Mesenchymal stem cell (in vitro differentiated cells and primary cell): ENCODE measurements around the gene NES.
A peak's percentile ranks its signal among the peaks of the same experiment; 100 is the strongest.

ENCODE experiments used
- DNase-seq: peaks from one replicate; pipeline ENCODE4 v3.0.0-alpha.2; 2013
- H2AFZ ChIP-seq: one replicate; pipeline ENCODE4 v1.6.1; 2013; ENCODE audit warnings: low read depth, mild to moderate bottlenecking, control low read depth, inconsistent platforms, low read length, moderate library complexity
- H2AK5ac ChIP-seq: 2 replicates; pipeline ENCODE4 v1.6.1; 2013; ENCODE audit warnings: low read length, moderate library complexity, mild to moderate bottlenecking, inconsistent platforms; ENCODE audit not compliant: severe bottlenecking
- H2BK120ac ChIP-seq: one replicate; pipeline ENCODE4 v1.6.1; 2013; ENCODE audit warnings: low read depth, mild to moderate bottlenecking, inconsistent platforms, low read length, moderate library complexity
- H2BK12ac ChIP-seq, 2 experiments: one replicate each; pipeline ENCODE4 v1.6.1; 2013; ENCODE audit warnings: inconsistent platforms in 2 of 2, low read length in 2 of 2, mild to moderate bottlenecking in 2 of 2, moderate library complexity in 2 of 2, control low read depth in 1 of 2
- H2BK15ac ChIP-seq: one replicate; pipeline ENCODE4 v1.6.1; 2013; ENCODE audit warnings: mild to moderate bottlenecking, low read depth, inconsistent platforms; ENCODE audit not compliant: poor library complexity, severe bottlenecking
- H2BK5ac ChIP-seq: 2 replicates; pipeline ENCODE4 v1.6.1; 2013; ENCODE audit warnings: low read depth, mild to moderate bottlenecking, low read length, control low read depth, inconsistent platforms; ENCODE audit not compliant: poor library complexity, severe bottlenecking
- H3K14ac ChIP-seq, 2 experiments: one replicate each; pipeline ENCODE4 v1.6.1; 2013; ENCODE audit warnings: inconsistent platforms in 2 of 2, low read length in 2 of 2, control low read depth in 1 of 2, mild to moderate bottlenecking in 1 of 2, moderate library complexity in 1 of 2
- H3K18ac ChIP-seq, 2 experiments: one replicate each; pipeline ENCODE4 v1.6.1; 2013; ENCODE audit warnings: inconsistent platforms in 2 of 2, low read length in 2 of 2, control low read depth in 1 of 2, low read depth in 1 of 2, mild to moderate bottlenecking in 1 of 2
- H3K23ac ChIP-seq, 2 experiments: one replicate each; pipeline ENCODE4 v1.6.1; 2013; ENCODE audit warnings: inconsistent platforms in 2 of 2, low read length in 2 of 2, mild to moderate bottlenecking in 2 of 2, moderate library complexity in 2 of 2, control low read depth in 1 of 2
- H3K27ac ChIP-seq: 2 replicates; pipeline ENCODE4 v1.5.1; 2013; ENCODE audit warnings: mild to moderate bottlenecking, moderate library complexity, low read length, control low read depth, inconsistent platforms; ENCODE audit not compliant: poor library complexity, severe bottlenecking
- H3K27me3 ChIP-seq, 2 experiments: 2 replicates each; pipeline versions ENCODE4 v1.6.1 to v1.7.0; 2013; ENCODE audit warnings: low read length in 2 of 2, mild to moderate bottlenecking in 2 of 2, moderate library complexity in 2 of 2, control low read depth in 1 of 2, inconsistent platforms in 1 of 2; ENCODE audit not compliant: control insufficient read depth in 1 of 2, insufficient read depth in 1 of 2
- H3K36me3 ChIP-seq, 2 experiments: 2 replicates each; pipeline versions ENCODE4 v1.6.1 to v1.7.0; 2013; ENCODE audit warnings: low read length in 2 of 2, control low read depth in 1 of 2, inconsistent platforms in 1 of 2, low read depth in 1 of 2, mild to moderate bottlenecking in 1 of 2; ENCODE audit not compliant: insufficient read depth in 2 of 2, control insufficient read depth in 1 of 2
- H3K4ac ChIP-seq, 2 experiments: one replicate each; pipeline ENCODE4 v1.6.1; 2013; ENCODE audit warnings: inconsistent platforms in 2 of 2, low read length in 2 of 2, mild to moderate bottlenecking in 2 of 2, moderate library complexity in 2 of 2, control low read depth in 1 of 2, low read depth in 1 of 2
- H3K4me1 ChIP-seq: 2 replicates; pipeline ENCODE4 v1.6.1; 2013; ENCODE audit warnings: low read depth, low read length, control low read depth; ENCODE audit not compliant: control insufficient read depth, insufficient read depth
- H3K4me2 ChIP-seq: 2 replicates; pipeline ENCODE4 v1.6.1; 2013; ENCODE audit warnings: low read length, mild to moderate bottlenecking, inconsistent platforms; ENCODE audit not compliant: poor library complexity, severe bottlenecking
- H3K4me3 ChIP-seq, 2 experiments: 2 replicates each; pipeline versions ENCODE4 v1.5.1 to v1.7.0; 2013; ENCODE audit warnings: low read length in 2 of 2, mild to moderate bottlenecking in 2 of 2, control low read depth in 1 of 2, low read depth in 1 of 2; ENCODE audit not compliant: insufficient read depth in 1 of 2
- H3K79me1 ChIP-seq: replicated peaks from 2 replicates; pipeline ENCODE4 v1.6.1; 2013; ENCODE audit warnings: mild to moderate bottlenecking, control low read depth, low read length, inconsistent platforms; ENCODE audit not compliant: poor library complexity, severe bottlenecking
- H3K9ac ChIP-seq: 2 replicates; pipeline ENCODE4 v1.7.0; 2013; ENCODE audit warnings: mild to moderate bottlenecking, low read length, moderate library complexity
- H3K9me3 ChIP-seq: 2 replicates; pipeline ENCODE4 v1.7.0; 2013; ENCODE audit warnings: mild to moderate bottlenecking, low read length; ENCODE audit not compliant: control insufficient read depth
- H4K8ac ChIP-seq: one replicate; pipeline ENCODE4 v1.6.1; 2013; ENCODE audit warnings: inconsistent platforms, mild to moderate bottlenecking, low read length, moderate library complexity
- H4K91ac ChIP-seq: one replicate; pipeline ENCODE4 v1.6.1; 2013; ENCODE audit warnings: mild to moderate bottlenecking, low read length, inconsistent platforms
- WGBS: methylation state at CpG from one replicate; pipeline ENCODE4 v1.1.7; 2013; ENCODE audit warnings: mixed read lengths; 5-methylcytosine and 5-hydroxymethylcytosine counted together

Gene NES

GRCh38 chr1:156671804-156672203 is 5.4 kb downstream of the NES start:
- 93% methylated on average over 2 of the region's 2 CpGs for WGBS
- Histone ChIP-seq H3K27ac (no peak overlapping the region), H3K9ac (no peak overlapping the region), H3K27me3 (no peaks in the 10 kb centered on the region), H3K9me3 (no peaks in the 10 kb centered on the region), H2BK5ac (no peak overlapping the region), H2BK12ac (no peak overlapping the region), H3K4me3 (no peak overlapping the region), H3K4me1 (peaks cover 49% of the 10 kb centered on the region), H3K18ac (no peak overlapping the region), H4K91ac (no peak overlapping the region), H3K23ac (no peak overlapping the region), H3K79me1 (peaks cover 13% of the 10 kb centered on the region), H3K36me3 (peaks cover 32 to 50% of the 10 kb centered on the region in 2 experiments), H3K4ac (no peak overlapping the region), H2BK120ac (no peak overlapping the region), H2AFZ (no peak overlapping the region), H2BK15ac (no peak overlapping the region), H3K4me2 (no peak overlapping the region), H3K14ac (no peak overlapping the region), H4K8ac (no peak overlapping the region), H2AK5ac (no peak overlapping the region)
- no peak for DNase-seq

- peaks cover 13% of the 10 kb centered on the region for H3K79me1 ChIP-seq
- no peak overlapping the region for H4K91ac ChIP-seq
- H3K9me3 ChIP-seq, result no peaks in the 10 kb centered on the region
- H3K18ac ChIP-seq, result no peak overlapping the region
- H3K36me3 ChIP-seq, result peaks cover 32 to 50% of the 10 kb centered on the region in 2 experiments
- peak overlapping the region in 1 of 2 experiments; percentile 44 for H3K14ac ChIP-seq
- peak overlapping the region in 1 of 2 experiments; percentile 21 for H2BK12ac ChIP-seq
- H2AFZ ChIP-seq, result no peak overlapping the region
- H3K9ac ChIP-seq, result no peak overlapping the region
- no peak overlapping the region for H2BK5ac ChIP-seq
- WGBS, result 66% methylated on average over 4 of the region's 4 CpGs
- H2BK15ac ChIP-seq, result no peak overlapping the region
- H3K4me2 ChIP-seq, result no peak overlapping the region
- H3K27me3 ChIP-seq, result no peaks in the 10 kb centered on the region
- H2BK120ac ChIP-seq, result no peak overlapping the region
- no peak overlapping the region for H3K4me3 ChIP-seq
- H2AK5ac ChIP-seq, result no peak overlapping the region
- no peak overlapping the region for H4K8ac ChIP-seq
- H3K4ac ChIP-seq, result no peak overlapping the region
- DNase-seq, result no peak
- H3K4me1 ChIP-seq, result peaks cover 41% of the 10 kb centered on the region
- no peak overlapping the region for H3K27ac ChIP-seq
- H3K23ac ChIP-seq, result no peak overlapping the region
These were observed 6.4 kb downstream of the NES start for GRCh38 chr1:156670791-156671190.

- H3K4me1 ChIP-seq, result peaks cover 41% of the 10 kb centered on the region
- DNase-seq, result no peak
- H3K4ac ChIP-seq, result no peak overlapping the region
- no peak overlapping the region for H3K23ac ChIP-seq
- no peak overlapping the region for H3K4me3 ChIP-seq
- peak overlapping the region; percentile 15 for H2BK15ac ChIP-seq
- peaks cover 13% of the 10 kb centered on the region for H3K79me1 ChIP-seq
- H3K18ac ChIP-seq, result no peak overlapping the region
- H3K9me3 ChIP-seq, result no peaks in the 10 kb centered on the region
- H4K8ac ChIP-seq, result no peak overlapping the region
- H2AFZ ChIP-seq, result no peak overlapping the region
- no peak overlapping the region for H4K91ac ChIP-seq
- H3K14ac ChIP-seq, result no peak overlapping the region
- no peak overlapping the region for H3K9ac ChIP-seq
- no peak overlapping the region for H2BK5ac ChIP-seq
- H2AK5ac ChIP-seq, result no peak overlapping the region
- no peaks in the 10 kb centered on the region for H3K27me3 ChIP-seq
- 89% methylated on average over 3 of the region's 6 CpGs for WGBS
- H2BK12ac ChIP-seq, result no peak overlapping the region
- no peak overlapping the region for H3K27ac ChIP-seq
- no peak overlapping the region for H3K4me2 ChIP-seq
- peaks cover 32 to 50% of the 10 kb centered on the region in 2 experiments for H3K36me3 ChIP-seq
- H2BK120ac ChIP-seq, result no peak overlapping the region
These were observed 6.8 kb downstream of the NES start for GRCh38 chr1:156670359-156670758.

- Histone ChIP-seq H3K4me1 (peaks cover 40% of the 10 kb centered on the region), H3K4me3 (no peak overlapping the region), H2AK5ac (peak overlapping the region; percentile 45), H2BK15ac (peak overlapping the region; percentile 63), H3K79me1 (peaks cover 10% of the 10 kb centered on the region), H2BK5ac (no peak overlapping the region), H3K9ac (no peak overlapping the region), H4K8ac (no peak overlapping the region), H3K9me3 (no peaks in the 10 kb centered on the region), H3K36me3 (peaks cover 32 to 45% of the 10 kb centered on the region in 2 experiments), H2BK12ac (peak overlapping the region in 1 of 2 experiments; percentile 45), H2AFZ (no peak overlapping the region), H3K23ac (peak overlapping the region in 1 of 2 experiments; percentile 74), H4K91ac (no peak overlapping the region), H3K4me2 (no peak overlapping the region), H2BK120ac (no peak overlapping the region), H3K18ac (peak overlapping the region in 1 of 2 experiments; percentile 51), H3K4ac (no peak overlapping the region), H3K27ac (no peak overlapping the region), H3K14ac (no peak overlapping the region), H3K27me3 (no peaks in the 10 kb centered on the region)
- 47% methylated on average over 5 of the region's 5 CpGs for WGBS
- DNase-seq, result no peak
These were observed 7.4 kb downstream of the NES start for GRCh38 chr1:156669794-156670193.
